Muscle layer of duodenum (tissue), 2 donors: ENCODE data around the gene ONECUT3.

ENCODE experiments used
- H3K27ac ChIP-seq: one replicate; pipeline ENCODE4 v1.7.0; 2013; ENCODE audit warnings: mild to moderate bottlenecking, low read length
- H3K27me3 ChIP-seq: one replicate; pipeline ENCODE4 v1.7.0; 2013; ENCODE audit warnings: low read depth, mild to moderate bottlenecking, control low read depth, low read length
- H3K36me3 ChIP-seq, 2 donors: one replicate each; pipeline ENCODE4 v1.7.0; 2013; ENCODE audit warnings: low read length in 2 of 2, control low read depth in 1 of 2, mild to moderate bottlenecking in 1 of 2; ENCODE audit not compliant: insufficient read depth in 2 of 2, control insufficient read depth in 1 of 2
- H3K4me1 ChIP-seq, 2 donors: one replicate each; pipeline ENCODE4 v1.7.0; 2013; ENCODE audit warnings: low read length in 2 of 2, mild to moderate bottlenecking in 2 of 2, control low read depth in 1 of 2, moderate library complexity in 1 of 2; ENCODE audit not compliant: insufficient read depth in 2 of 2, control insufficient read depth in 1 of 2
- H3K4me3 ChIP-seq, 2 donors: one replicate each; pipeline ENCODE4 v1.7.0; 2013; ENCODE audit warnings: low read length in 2 of 2, low read depth in 1 of 2, mild to moderate bottlenecking in 1 of 2
- H3K9me3 ChIP-seq, 2 donors: one replicate each; pipeline ENCODE4 v1.7.0; 2013; ENCODE audit warnings: low read length in 2 of 2, control low read depth in 1 of 2, mild to moderate bottlenecking in 1 of 2; ENCODE audit not compliant: control insufficient read depth in 1 of 2
- donor health status: healthy.

ONECUT3 gene

GRCh38 chr19:1720237-1720636, 33.1 kb upstream of the ONECUT3 start:
- Histone ChIP-seq H3K4me3 (no peak overlapping the region), H3K27ac (no peak overlapping the region), H3K27me3 (peaks cover 30% of the 10 kb centered on the region), H3K36me3 (no peaks in the 10 kb centered on the region), H3K9me3 (no peaks in the 10 kb centered on the region), H3K4me1 (no peaks in the 10 kb centered on the region)

GRCh38 chr19:1725100-1726064, 27.9 kb upstream of the ONECUT3 start:
- H3K4me3 ChIP-seq: peak overlapping the region in 1 of 2 donors; percentile 58

GRCh38 chr19:1728816-1729567, 24.3 kb upstream of the ONECUT3 start:
- H3K27me3 ChIP-seq: peaks cover 18% of the 10 kb centered on the region
- H3K27ac ChIP-seq: no peak overlapping the region
- H3K36me3 ChIP-seq: no peaks in the 10 kb centered on the region
- H3K4me3 ChIP-seq: no peak overlapping the region
- H3K9me3 ChIP-seq: no peaks in the 10 kb centered on the region
- H3K4me1 ChIP-seq: peaks cover 0 to 6% of the 10 kb centered on the region in 2 donors

More at GRCh38 chr19:1725100-1726064, 27.9 kb upstream of the ONECUT3 start:
- H3K36me3 ChIP-seq: no peaks in the 10 kb centered on the region
- H3K27me3 ChIP-seq: peaks cover 20% of the 10 kb centered on the region
- H3K27ac ChIP-seq: no peak overlapping the region
- peaks cover 0 to 6% of the 10 kb centered on the region in 2 donors for H3K4me1 ChIP-seq
- no peaks in the 10 kb centered on the region for H3K9me3 ChIP-seq

GRCh38 chr19:1729568-1729925, 23.8 kb upstream of the ONECUT3 start:
- H3K27me3 ChIP-seq: peaks cover 23% of the 10 kb centered on the region
- H3K4me1 ChIP-seq: peaks cover 0 to 6% of the 10 kb centered on the region in 2 donors
- H3K27ac ChIP-seq: no peak overlapping the region
- H3K9me3 ChIP-seq: no peaks in the 10 kb centered on the region
- H3K4me3 ChIP-seq: no peak overlapping the region
- H3K36me3 ChIP-seq: no peaks in the 10 kb centered on the region

GRCh38 chr19:1730157-1730556, 23.1 kb upstream of the ONECUT3 start:
- H3K9me3 ChIP-seq: no peaks in the 10 kb centered on the region
- peaks cover 26% of the 10 kb centered on the region for H3K27me3 ChIP-seq
- peaks cover 0 to 6% of the 10 kb centered on the region in 2 donors for H3K4me1 ChIP-seq
- H3K36me3 ChIP-seq: no peaks in the 10 kb centered on the region
- H3K27ac ChIP-seq: no peak overlapping the region
- H3K4me3 ChIP-seq: no peak overlapping the region

- H3K9me3 ChIP-seq: no peaks in the 10 kb centered on the region
- no peaks in the 10 kb centered on the region for H3K4me1 ChIP-seq
- no peak overlapping the region for H3K4me3 ChIP-seq
- no peak overlapping the region for H3K27ac ChIP-seq
- H3K27me3 ChIP-seq: peaks cover 9% of the 10 kb centered on the region
- no peaks in the 10 kb centered on the region for H3K36me3 ChIP-seq
Observed at GRCh38 chr19:1734321-1734966, 18.9 kb upstream of the ONECUT3 start.

- H3K9me3 ChIP-seq: peaks cover 0 to 5% of the 10 kb centered on the region in 2 donors
- peaks cover 8% of the 10 kb centered on the region for H3K27me3 ChIP-seq
- H3K36me3 ChIP-seq: no peaks in the 10 kb centered on the region
- no peak overlapping the region for H3K27ac ChIP-seq
- no peaks in the 10 kb centered on the region for H3K4me1 ChIP-seq
- H3K4me3 ChIP-seq: no peak overlapping the region
Observed at GRCh38 chr19:1736280-1736679, 17.0 kb upstream of the ONECUT3 start.

- Histone ChIP-seq H3K36me3 (no peaks in the 10 kb centered on the region), H3K9me3 (peaks cover 0 to 5% of the 10 kb centered on the region in 2 donors), H3K4me3 (no peak overlapping the region), H3K4me1 (no peaks in the 10 kb centered on the region), H3K27ac (no peak overlapping the region), H3K27me3 (peaks cover 8% of the 10 kb centered on the region)
Observed at GRCh38 chr19:1736927-1737326, 16.4 kb upstream of the ONECUT3 start.

- Histone ChIP-seq H3K4me1 (peaks cover 0 to under 1% of the 10 kb centered on the region in 2 donors), H3K9me3 (peaks cover 0 to 5% of the 10 kb centered on the region in 2 donors), H3K27ac (no peak overlapping the region), H3K4me3 (no peak overlapping the region), H3K27me3 (peaks cover 12% of the 10 kb centered on the region), H3K36me3 (no peaks in the 10 kb centered on the region)
Observed at GRCh38 chr19:1739960-1740629, 13.2 kb upstream of the ONECUT3 start.

- Histone ChIP-seq H3K36me3 (no peaks in the 10 kb centered on the region), H3K4me1 (peaks cover 0 to 17% of the 10 kb centered on the region in 2 donors), H3K4me3 (no peak overlapping the region), H3K27ac (no peak overlapping the region), H3K27me3 (peaks cover 33% of the 10 kb centered on the region), H3K9me3 (peaks cover 0 to 5% of the 10 kb centered on the region in 2 donors)
Observed at GRCh38 chr19:1742989-1743696, 10.2 kb upstream of the ONECUT3 start.
